DND-41 (cell line): ENCODE results near the gene TMPRSS4.
"Not testable (repeated sequence)": the region's sequence is repeated elsewhere in the genome, so short reads cannot be mapped to it uniquely, and the experiment has no call there.

Experiments
- ATAC-seq: fragments of 200-7000 bp; cut with Tn5 transposase; 3 replicates; pipeline ENCODE4 v1.9.1; 2021; ENCODE audit warnings: low read depth; ENCODE audit not compliant: insufficient read depth
- DNase-seq: peaks from one replicate; pipeline ENCODE4 v3.0.0-alpha.2; 2020
- H2AFZ ChIP-seq: 2 replicates; pipeline ENCODE4 v1.6.0; 2012; ENCODE audit warnings: low read depth, low read length
- H3K27ac ChIP-seq: 2 replicates; pipeline ENCODE4 v1.5.1; 2012; ENCODE audit warnings: low read length, inconsistent platforms
- H3K27me3 ChIP-seq: fragments of 200-600 bp; sonication (generic); 2 replicates; pipeline ENCODE4 v1.6.0; 2012; ENCODE audit warnings: low read length, mild to moderate bottlenecking, inconsistent platforms; ENCODE audit not compliant: insufficient read depth, poor library complexity
- H3K36me3 ChIP-seq: 2 replicates; pipeline ENCODE4 v1.5.1; 2012; ENCODE audit warnings: low read length, inconsistent platforms; ENCODE audit not compliant: insufficient read depth
- H3K4me1 ChIP-seq: 2 replicates; pipeline ENCODE4 v1.5.1; 2012; ENCODE audit warnings: mild to moderate bottlenecking, low read length; ENCODE audit not compliant: insufficient read depth
- H3K4me2 ChIP-seq: 2 replicates; pipeline ENCODE4 v1.6.0; 2012; ENCODE audit warnings: mild to moderate bottlenecking, moderate library complexity, low read length, inconsistent platforms; ENCODE audit not compliant: insufficient read depth
- H3K4me3 ChIP-seq, 2 experiments: fragments of 200-600 bp in 1 of 2; shearing (Covaris generic) in 1 of 2; 2 replicates each; pipeline ENCODE4 v1.5.1; 2012 to 2016; ENCODE audit warnings: inconsistent platforms in 2 of 2, low read length in 2 of 2, mild to moderate bottlenecking in 2 of 2, low read depth in 1 of 2, moderate library complexity in 1 of 2
- H3K79me2 ChIP-seq: 2 replicates; pipeline ENCODE4 v1.6.0; 2012; ENCODE audit warnings: low read length, inconsistent platforms; ENCODE audit not compliant: insufficient read depth
- H3K9ac ChIP-seq: 2 replicates; pipeline ENCODE4 v1.6.0; 2012; ENCODE audit warnings: low read depth, mild to moderate bottlenecking, inconsistent platforms, low read length, moderate library complexity
- H3K9me3 ChIP-seq: 2 replicates; pipeline ENCODE4 v1.5.1; 2012; ENCODE audit warnings: low read length, moderate library complexity, mild to moderate bottlenecking, inconsistent platforms; ENCODE audit not compliant: insufficient read depth, severe bottlenecking
- H4K20me1 ChIP-seq: 2 replicates; pipeline ENCODE4 v1.6.0; 2012; ENCODE audit warnings: low read length; ENCODE audit not compliant: insufficient read depth
- CTCF ChIP-seq: IDR thresholded peaks from 2 replicates; pipeline ENCODE4 v1.5.1; 2012; ENCODE audit warnings: borderline replicate concordance, low read length, moderate library complexity, mild to moderate bottlenecking; ENCODE audit not compliant: poor library complexity, severe bottlenecking; ENCODE audit errors: extremely low read depth
- EZH2 ChIP-seq: IDR thresholded peaks from 3 replicates; pipeline ENCODE4 v1.6.1; 2012; ENCODE audit warnings: borderline replicate concordance, low read depth, mild to moderate bottlenecking, moderate library complexity, low read length, inconsistent platforms; ENCODE audit not compliant: severe bottlenecking

TMPRSS4 gene

GRCh38 chr11:118060081-118060661, 16.7 kb upstream of the TMPRSS4 start:
- Histone ChIP-seq H3K4me2 (no peak overlapping the region), H4K20me1 (no peaks in the 10 kb centered on the region), H3K27me3 (no peaks in the 10 kb centered on the region), H3K27ac (no peak overlapping the region), H3K4me1 (no peaks in the 10 kb centered on the region), H3K36me3 (no peaks in the 10 kb centered on the region), H3K9me3 (no peaks in the 10 kb centered on the region), H3K4me3 (no peak overlapping the region), H3K79me2 (no peaks in the 10 kb centered on the region), H2AFZ (no peak overlapping the region), H3K9ac (no peak overlapping the region)
- DNase-seq (no peak), ATAC-seq (no peak)
- TF ChIP-seq CTCF (no peak), EZH2 (no peak)

- Histone ChIP-seq H3K4me2 (no peak overlapping the region), H3K27ac (no peak overlapping the region), H3K36me3 (no peaks in the 10 kb centered on the region), H3K27me3 (no peaks in the 10 kb centered on the region), H4K20me1 (no peaks in the 10 kb centered on the region), H3K4me3 (no peak overlapping the region), H3K79me2 (no peaks in the 10 kb centered on the region), H3K9ac (no peak overlapping the region), H3K9me3 (no peaks in the 10 kb centered on the region), H3K4me1 (no peaks in the 10 kb centered on the region), H2AFZ (no peak overlapping the region)
- TF ChIP-seq EZH2 (no peak), CTCF (no peak)
- DNase-seq = no peak
- ATAC-seq = no peak
Observed at GRCh38 chr11:118060869-118061268, 16.0 kb upstream of the TMPRSS4 start.

- Histone ChIP-seq H4K20me1 (no peaks in the 10 kb centered on the region), H3K79me2 (no peaks in the 10 kb centered on the region), H3K36me3 (no peaks in the 10 kb centered on the region), H3K27me3 (no peaks in the 10 kb centered on the region), H3K9me3 (no peaks in the 10 kb centered on the region), H2AFZ (no peak overlapping the region), H3K4me3 (no peak overlapping the region), H3K27ac (no peak overlapping the region), H3K4me1 (no peaks in the 10 kb centered on the region), H3K9ac (no peak overlapping the region), H3K4me2 (no peak overlapping the region)
- ATAC-seq (no peak), DNase-seq (no peak)
- TF ChIP-seq CTCF (no peak), EZH2 (no peak)
Observed at GRCh38 chr11:118061586-118062125, 15.2 kb upstream of the TMPRSS4 start.

GRCh38 chr11:118062181-118062580, 14.7 kb upstream of the TMPRSS4 start:
- not testable (repeated sequence) for H3K4me2 ChIP-seq, ATAC-seq, H3K27ac ChIP-seq, H3K9me3 ChIP-seq, H3K4me3 ChIP-seq, H2AFZ ChIP-seq, H4K20me1 ChIP-seq, H3K36me3 ChIP-seq, H3K9ac ChIP-seq, H3K79me2 ChIP-seq, H3K27me3 ChIP-seq, H3K4me1 ChIP-seq, DNase-seq

- not testable (repeated sequence) for H2AFZ ChIP-seq, H3K9me3 ChIP-seq, H3K4me3 ChIP-seq, ATAC-seq, H3K27me3 ChIP-seq, H3K36me3 ChIP-seq, H3K9ac ChIP-seq, H3K27ac ChIP-seq, H3K79me2 ChIP-seq, H3K4me2 ChIP-seq, H3K4me1 ChIP-seq, DNase-seq, H4K20me1 ChIP-seq
Observed at GRCh38 chr11:118062631-118063030, 14.2 kb upstream of the TMPRSS4 start.
